IMR-90 (cell line): Measurements from ENCODE around the gene GSDMA. TPM values are rescaled to one million over a fixed set of nuclear protein-coding genes. Genes with fewer than 3 reads are reported as not detected.
A peak's percentile ranks its signal among the peaks of the same experiment; 100 is the strongest.

Experiments
- ATAC-seq: fragments of 200-7000 bp; cut with Tn5 transposase; 2 replicates; pipeline ENCODE4 v1.9.1; 2020; ENCODE audit warnings: low read depth, mild to moderate bottlenecking, moderate library complexity
- BruUV-seq: library from RNA; stranded (reverse); fragments of 400-500 nt; replicated peaks from 2 replicates; lab custom pipeline; 2021; lab: Mats Ljungman, UMichigan
- CTCF ChIA-PET: fragments of 300-600 bp; formaldehyde crosslinking; extraction: SDS; loops from one replicate; lab custom pipeline; 2021; ENCODE audit warnings: antibody characterized with exemption; lab: Yijun Ruan, JAX
- POLR2A ChIA-PET: fragments of 300-600 bp; sonication (Branson Sonifier 250); formaldehyde crosslinking; loops from one replicate; lab custom pipeline; 2022; ENCODE audit warnings: antibody characterized with exemption; ENCODE audit not compliant: unreplicated experiment; lab: Charles Lee
- DNase-seq: peaks from one replicate; pipeline ENCODE4 v3.0.0; 2013
- H2AFZ ChIP-seq: replicated peaks from 2 replicates; pipeline ENCODE3; 2013; ENCODE audit warnings: low read length, mild to moderate bottlenecking; ENCODE audit not compliant: poor library complexity
- H2AK5ac ChIP-seq: 2 replicates; pipeline ENCODE4 v1.6.1; 2013; ENCODE audit warnings: low read depth, low read length, inconsistent platforms
- H2AK9ac ChIP-seq: replicated peaks from 2 replicates; pipeline ENCODE3; 2013; ENCODE audit warnings: mild to moderate bottlenecking, low read depth, low read length, moderate library complexity; ENCODE audit not compliant: poor library complexity
- H2BK120ac ChIP-seq: 2 replicates; pipeline ENCODE4 v1.6.1; 2013; ENCODE audit warnings: low read depth, low read length, inconsistent platforms
- H2BK15ac ChIP-seq: 3 replicates; pipeline ENCODE4 v1.6.1; 2013; ENCODE audit warnings: low read depth, low read length, inconsistent platforms
- H2BK20ac ChIP-seq: 2 replicates; pipeline ENCODE4 v1.6.1; 2013; ENCODE audit warnings: low read depth, mild to moderate bottlenecking, inconsistent platforms, low read length, moderate library complexity
- H2BK5ac ChIP-seq: 2 replicates; pipeline ENCODE4 v1.6.1; 2013; ENCODE audit warnings: mild to moderate bottlenecking, low read depth, low read length, inconsistent platforms; ENCODE audit not compliant: poor library complexity, severe bottlenecking
- H3K14ac ChIP-seq: replicated peaks from 2 replicates; pipeline ENCODE4 v1.6.1; 2013; ENCODE audit warnings: low read depth, low read length, inconsistent platforms
- H3K18ac ChIP-seq: 2 replicates; pipeline ENCODE4 v1.6.1; 2013; ENCODE audit warnings: low read depth, low read length, control low read depth
- H3K23ac ChIP-seq: 2 replicates; pipeline ENCODE4 v1.6.1; 2013; ENCODE audit warnings: low read depth, low read length, inconsistent platforms
- H3K27ac ChIP-seq: 2 replicates; pipeline ENCODE4 v1.5.1; 2013; ENCODE audit warnings: mild to moderate bottlenecking, control low read depth, low read length; ENCODE audit not compliant: insufficient read depth
- H3K27me3 ChIP-seq: 2 replicates; pipeline ENCODE4 v1.6.1; 2013; ENCODE audit warnings: low read length; ENCODE audit not compliant: control insufficient read depth, insufficient read depth
- H3K36me3 ChIP-seq: 2 replicates; pipeline ENCODE4 v1.6.1; 2013; ENCODE audit warnings: low read length, mixed read lengths; ENCODE audit not compliant: control insufficient read depth, insufficient read depth
- H3K4ac ChIP-seq: 2 replicates; pipeline ENCODE4 v1.6.1; 2013; ENCODE audit warnings: low read depth, low read length, inconsistent platforms
- H3K4me1 ChIP-seq: 2 replicates; pipeline ENCODE4 v1.6.1; 2013; ENCODE audit warnings: low read length, mixed read lengths; ENCODE audit not compliant: control insufficient read depth, insufficient read depth
- H3K4me2 ChIP-seq: 2 replicates; pipeline ENCODE4 v1.6.1; 2013; ENCODE audit warnings: low read depth, mild to moderate bottlenecking, control low read depth, low read length, moderate library complexity
- H3K4me3 ChIP-seq: 2 replicates; pipeline ENCODE4 v1.5.1; 2013; ENCODE audit warnings: low read depth, mild to moderate bottlenecking, control low read depth, low read length, moderate library complexity; ENCODE audit not compliant: insufficient read depth
- H3K56ac ChIP-seq: 2 replicates; pipeline ENCODE4 v1.6.1; 2013; ENCODE audit warnings: low read length, inconsistent platforms; ENCODE audit not compliant: insufficient read depth; ENCODE audit errors: extremely low read depth
- H3K79me1 ChIP-seq, 2 experiments: 2 replicates each; pipeline ENCODE4 v1.6.1; 2013; ENCODE audit warnings: low read length in 2 of 2, inconsistent platforms in 1 of 2, low read depth in 1 of 2
- H3K9ac ChIP-seq: 2 replicates; pipeline ENCODE4 v1.6.1; 2013; ENCODE audit warnings: low read depth, low read length, control low read depth
- H3K9me1 ChIP-seq: 2 replicates; pipeline ENCODE4 v1.6.1; 2013; ENCODE audit warnings: low read length, inconsistent platforms; ENCODE audit not compliant: insufficient read depth
- H3K9me3 ChIP-seq: 2 replicates; pipeline ENCODE4 v1.6.1; 2013; ENCODE audit warnings: low read length; ENCODE audit not compliant: control insufficient read depth, insufficient read depth
- H4K20me1 ChIP-seq: 2 replicates; pipeline ENCODE4 v1.6.1; 2013; ENCODE audit warnings: low read length, inconsistent platforms; ENCODE audit not compliant: insufficient read depth
- H4K5ac ChIP-seq: 2 replicates; pipeline ENCODE4 v1.6.1; 2013; ENCODE audit warnings: mild to moderate bottlenecking, low read depth, low read length, control low read depth
- H4K8ac ChIP-seq, 2 experiments: 2 replicates each; pipeline ENCODE4 v1.6.1; 2013; ENCODE audit warnings: low read depth in 2 of 2, low read length in 2 of 2, control low read depth in 1 of 2, inconsistent platforms in 1 of 2
- H4K91ac ChIP-seq: 2 replicates; pipeline ENCODE4 v1.6.1; 2013; ENCODE audit warnings: low read depth, low read length, inconsistent platforms; ENCODE audit not compliant: insufficient read depth
- CEBPB ChIP-seq: IDR thresholded peaks from 2 replicates; pipeline ENCODE4 v1.6.1; 2012; ENCODE audit warnings: low read depth, low read length, improper control_type of control experiment
- CHD1 ChIP-seq: IDR thresholded peaks from 2 replicates; pipeline ENCODE4 v1.6.1; 2012; ENCODE audit warnings: low read depth, low read length, improper control_type of control experiment
- CTCF ChIP-seq: conservative IDR thresholded peaks from 2 replicates; pipeline ENCODE4 v1.5.1; 2012; ENCODE audit warnings: mild to moderate bottlenecking, low read depth, low read length, improper control_type of control experiment
- ELK1 ChIP-seq: fragments of 150-350 bp; IDR thresholded peaks from 2 replicates; pipeline ENCODE4 v1.6.1; 2016; ENCODE audit warnings: low read depth, mild to moderate bottlenecking, low read length, moderate library complexity, borderline replicate concordance
- MAFK ChIP-seq: IDR thresholded peaks from 2 replicates; pipeline ENCODE4 v1.6.1; 2012; ENCODE audit warnings: low read depth, low read length, improper control_type of control experiment
- MAZ ChIP-seq: IDR thresholded peaks from 2 replicates; pipeline ENCODE4 v1.6.1; 2012; ENCODE audit warnings: low read depth, mild to moderate bottlenecking, low read length, improper control_type of control experiment, moderate library complexity, borderline replicate concordance
- MXI1 ChIP-seq: IDR thresholded peaks from 2 replicates; pipeline ENCODE4 v1.6.1; 2012; ENCODE audit warnings: low read depth, mild to moderate bottlenecking, low read length, moderate library complexity, borderline replicate concordance
- RCOR1 ChIP-seq: IDR thresholded peaks from 2 replicates; pipeline ENCODE4 v1.6.1; 2012; ENCODE audit warnings: mild to moderate bottlenecking, low read length, improper control_type of control experiment; ENCODE audit not compliant: insufficient replicate concordance
- RFX5 ChIP-seq: IDR thresholded peaks from 2 replicates; pipeline ENCODE4 v1.8.0; 2012; ENCODE audit warnings: low read depth, mild to moderate bottlenecking, low read length, moderate library complexity
- SMC3 ChIP-seq: fragments of 150-350 bp; IDR thresholded peaks from 2 replicates; pipeline ENCODE4 v1.6.1; 2016; ENCODE audit warnings: low read depth, mild to moderate bottlenecking, antibody characterized with exemption, low read length, moderate library complexity
- USF2 ChIP-seq: fragments of 150-350 bp; IDR thresholded peaks from 2 replicates; pipeline ENCODE4 v1.6.1; 2017; ENCODE audit warnings: mild to moderate bottlenecking, antibody characterized with exemption, low read length, low read depth
- WGBS, 2 experiments: methylation state at CpG; one replicate each; pipeline versions ENCODE4 v1.1.5 to v1.1.7; 2013; ENCODE audit warnings: missing lambda C conversion rate in 2 of 2; ENCODE audit not compliant: insufficient read length in 1 of 2; ENCODE audit errors: extremely low coverage in 2 of 2; 5-methylcytosine and 5-hydroxymethylcytosine counted together
- dilution Hi-C: fragments of 300-500 bp; cut with HindIII; formaldehyde crosslinking; loops from one replicate; pipeline ENCODE4 v1.14.3; 2018; ENCODE audit warnings: low sequenced_read_pairs; ENCODE audit not compliant: unreplicated experiment
- in situ Hi-C: fragments of 300-500 bp; cut with MboI; formaldehyde crosslinking; loops from 3 replicates; pipeline ENCODE4 v1.14.3; 2019; ENCODE audit warnings: low sequenced_read_pairs, inconsistent platforms, mixed read lengths
- intact Hi-C: fragments of 100-400 bp; cut with micrococcal nuclease; formaldehyde crosslinking; loops from 2 replicates; pipeline ENCODE4 v1.10.0; 2022
- polyA plus RNA-seq, 3 experiments: library from polyadenylated mRNA; depleted of rRNA; stranded (reverse); fragments of >200 nt; gene quantifications; 2 replicates each; pipeline ENCODE4 v1.2.3, GENCODE V29; 2012; ENCODE audit warnings: low replicate concordance in 1 of 3
- total RNA-seq: library from RNA; depleted of rRNA; stranded (reverse); fragments of >200 nt; gene quantifications from 2 replicates; pipeline ENCODE4 v1.2.3, GENCODE V29; 2012

Gene GSDMA
- total and polyA plus RNA-seq, 2 of the 4 experiments (the other 2 are of a cell fraction), result not detected

GRCh38 chr17:39938140-39938869 lies 24.5 kb upstream of the GSDMA start (continued):
- TF ChIP-seq CEBPB, result no peak

GRCh38 chr17:39939106-39939505 lies 23.7 kb upstream of the GSDMA start:
- no CpG with 5 or more reads among the region's 3 CpGs for WGBS, 2 experiments
- Histone ChIP-seq H3K23ac (peak overlapping the region; percentile 17; the same call in 1 of the 2 replicates), H4K91ac (peak overlapping the region; percentile 31), H3K14ac (peak overlapping the region; percentile 24), H2BK20ac (peak overlapping the region; percentile 91), H3K4me1 (peaks cover 15% of the 10 kb centered on the region), H3K9me1 (peaks cover 18% of the 10 kb centered on the region), H4K8ac (peak overlapping the region in 1 of 2 experiments; percentile 84; a peak in 1 of 4 replicates), H3K18ac (peak overlapping the region; percentile 48; the same call in 1 of the 2 replicates), H3K79me1 (no peaks in the 10 kb centered on the region), H4K20me1 (no peaks in the 10 kb centered on the region; the same call in 1 of the 2 replicates), H2AFZ (no peak overlapping the region), H2BK120ac (peak overlapping the region; percentile 82), H3K27ac (no peak overlapping the region), H2AK5ac (peak overlapping the region; percentile 20; the same call in 1 of the 2 replicates), H3K36me3 (no peaks in the 10 kb centered on the region), H3K9me3 (no peaks in the 10 kb centered on the region), H3K4me2 (0 out of 2 replicates have a peak overlapping the region, but pooled peaks have one; percentile 24), H3K4me3 (no peak overlapping the region), H2AK9ac (peak overlapping the region; percentile 83), H3K9ac (no peak overlapping the region), H3K56ac (no peak overlapping the region), H3K4ac (peak overlapping the region; percentile 24), H4K5ac (no peak overlapping the region), H2BK15ac (peak overlapping the region; percentile 67; the same call in 1 of the 3 replicates), H3K27me3 (no peaks in the 10 kb centered on the region), H2BK5ac (peak overlapping the region; percentile 87)
- in situ Hi-C loops, result no loop called here
- DNase-seq (no peak), ATAC-seq (no peak)
- POLR2A ChIA-PET, result no interaction called here
- BruUV-seq, result no TSS peak
- dilution Hi-C loops, result no loop called here
- CTCF ChIA-PET, result interaction anchor here (1.0 kb wide), 1 partner anchor 10 kb away, joined by 6 read pairs; no protein-coding TSS in a partner anchor
- intact Hi-C loops, result no loop called here
- TF ChIP-seq MXI1, result no peak
- TF ChIP-seq MAZ, result no peak
- TF ChIP-seq CTCF, result no peak
- TF ChIP-seq CEBPB, result no peak
- no peak for TF ChIP-seq SMC3
- no peak for TF ChIP-seq ELK1
- no peak for TF ChIP-seq CHD1
- TF ChIP-seq MAFK, result no peak
- no peak for TF ChIP-seq RCOR1
- TF ChIP-seq USF2, result no peak
- no peak for TF ChIP-seq RFX5
